CD4-positive, alpha-beta T cell treated with Interleukin-12 subunit alpha and Interleukin-12 subunit beta, for 1 hour (primary cell): ENCODE data around the gene PPIL1.
"Not testable (repeated sequence)": the region's sequence is repeated elsewhere in the genome, so short reads cannot be mapped to it uniquely, and the experiment has no call there.

Source experiments
- DNase-seq: peaks from one replicate; pipeline ENCODE4 v3.0.0-alpha.2; 2020

Gene PPIL1

GRCh38 chr6:36874443-36875249 is at the start of gene PPIL1:
Gene PPIL1, minus strand, starts transcription at chr6:36874803. Its CDS starts 31 bp downstream, at chr6:36874772.
- peak; percentile 89 for DNase-seq

GRCh38 chr6:36924131-36924530 is 49.5 kb upstream of the PPIL1 start:
- DNase-seq, result no peak

- no peak for DNase-seq
These were observed 45.9 kb upstream of the PPIL1 start for GRCh38 chr6:36920546-36920945.

GRCh38 chr6:36920049-36920448 is 45.4 kb upstream of the PPIL1 start:
- no peak for DNase-seq

- DNase-seq, result no peak
These were observed 43.1 kb upstream of the PPIL1 start for GRCh38 chr6:36917541-36918193.

GRCh38 chr6:36916126-36916525 is 41.5 kb upstream of the PPIL1 start:
- DNase-seq, result no peak

- no peak for DNase-seq
These were observed 41.0 kb upstream of the PPIL1 start for GRCh38 chr6:36915599-36915998.

GRCh38 chr6:36914227-36914794 is 39.7 kb upstream of the PPIL1 start:
- peak; percentile 54 for DNase-seq

GRCh38 chr6:36913082-36913481 is 38.5 kb upstream of the PPIL1 start:
- DNase-seq, result no peak

- peak; percentile 73 for DNase-seq
These were observed 38.0 kb upstream of the PPIL1 start for GRCh38 chr6:36912586-36912985.

GRCh38 chr6:36912030-36912454 is 37.4 kb upstream of the PPIL1 start:
- DNase-seq, result peak; percentile 35

GRCh38 chr6:36908747-36909146 is 34.1 kb upstream of the PPIL1 start:
- no peak for DNase-seq

GRCh38 chr6:36907781-36908180 is 33.2 kb upstream of the PPIL1 start:
- DNase-seq, result no peak

GRCh38 chr6:36906539-36907325 is 32.1 kb upstream of the PPIL1 start:
- no peak for DNase-seq

- DNase-seq, result no peak
These were observed 30.3 kb upstream of the PPIL1 start for GRCh38 chr6:36904851-36905393.

- no peak for DNase-seq
These were observed 29.5 kb upstream of the PPIL1 start for GRCh38 chr6:36904114-36904513.

GRCh38 chr6:36897609-36898008 is 23.0 kb upstream of the PPIL1 start:
- DNase-seq, result peak; percentile 39

- DNase-seq, result no peak
These were observed 19.7 kb upstream of the PPIL1 start for GRCh38 chr6:36893976-36894932.

GRCh38 chr6:36891153-36891552 is 16.6 kb upstream of the PPIL1 start:
- not testable (repeated sequence) for DNase-seq

GRCh38 chr6:36890112-36890663 is 15.6 kb upstream of the PPIL1 start:
- no peak for DNase-seq
